H1 (cell line): ENCODE data around the gene PLCB1. TPM values are rescaled to one million over a fixed set of nuclear protein-coding genes. Genes with fewer than 3 reads are reported as not detected.

Experiments
- CTCF ChIA-PET: fragments of 300-600 bp; sonication (Branson Sonifier 250); formaldehyde crosslinking; loops from one replicate; lab custom pipeline; 2021; ENCODE audit not compliant: partially characterized antibody; lab: Charles Lee
- POLR2A ChIA-PET: fragments of 300-600 bp; sonication (Branson Sonifier 250); formaldehyde crosslinking; loops from one replicate; lab custom pipeline; 2021; ENCODE audit warnings: inconsistent platforms; ENCODE audit not compliant: partially characterized antibody; lab: Charles Lee
- DNase-seq, 2 experiments: peaks; one replicate each; pipeline versions ENCODE4 v3.0.0 to v3.0.0-alpha.2; 2010 to 2022; ENCODE audit warnings: low spot score in 2 of 2, low read depth in 1 of 2, mixed read lengths in 1 of 2
- FAIRE-seq: peaks from 2 replicates; lab custom pipeline; 2011; peaks lifted over from hg19 to GRCh38; lab: Jason Lieb, UNC
- H2AFZ ChIP-seq: 2 replicates; pipeline ENCODE4 v1.8.1; 2012; ENCODE audit warnings: low read length, inconsistent platforms
- H2AK5ac ChIP-seq: 2 replicates; pipeline ENCODE4 v1.6.1; 2013; ENCODE audit warnings: low read depth, low read length
- H2BK120ac ChIP-seq: replicated peaks from 2 replicates; pipeline ENCODE3; 2013; ENCODE audit warnings: low read depth, low read length, inconsistent platforms
- H2BK12ac ChIP-seq: 2 replicates; pipeline ENCODE4 v1.6.1; 2013; ENCODE audit warnings: low read depth, low read length
- H2BK15ac ChIP-seq: 2 replicates; pipeline ENCODE4 v1.6.1; 2013; ENCODE audit warnings: low read length
- H2BK20ac ChIP-seq: 2 replicates; pipeline ENCODE4 v1.6.1; 2013; ENCODE audit warnings: low read length
- H2BK5ac ChIP-seq: 2 replicates; pipeline ENCODE4 v1.6.1; 2013; ENCODE audit warnings: low read depth, low read length
- H3K14ac ChIP-seq: 2 replicates; pipeline ENCODE4 v1.6.1; 2013; ENCODE audit warnings: inconsistent platforms; ENCODE audit not compliant: insufficient read length
- H3K18ac ChIP-seq: 2 replicates; pipeline ENCODE4 v1.6.1; 2013; ENCODE audit warnings: low read length; ENCODE audit errors: extremely low read depth
- H3K23ac ChIP-seq: 2 replicates; pipeline ENCODE4 v1.6.1; 2013; ENCODE audit warnings: inconsistent platforms; ENCODE audit not compliant: insufficient read length
- H3K23me2 ChIP-seq: 2 replicates; pipeline ENCODE4 v1.6.1; 2013; ENCODE audit warnings: low read depth, low read length
- H3K27ac ChIP-seq: 2 replicates; pipeline ENCODE4 v1.6.1; 2011; ENCODE audit warnings: low read depth, low read length, inconsistent platforms
- H3K27me3 ChIP-seq, 4 experiments: replicated peaks in 1 of 4; 1 replicate in 1 of 4; 2 replicates in 3 of 4; pipeline versions ENCODE4 v1.6.1 to v1.8.1; 2011 to 2013; ENCODE audit warnings: low read length in 3 of 4, mild to moderate bottlenecking in 3 of 4, inconsistent platforms in 2 of 4, mixed read lengths in 2 of 4, moderate library complexity in 1 of 4; ENCODE audit not compliant: control insufficient read depth in 3 of 4, insufficient read depth in 3 of 4; ENCODE audit errors: extremely low read depth in 1 of 4
- H3K36me3 ChIP-seq, 4 experiments: 2 replicates each; pipeline versions ENCODE4 v1.6.1 to v1.8.1; 2011 to 2013; ENCODE audit warnings: mild to moderate bottlenecking in 4 of 4, low read length in 3 of 4, moderate library complexity in 2 of 4, control low read depth in 1 of 4, inconsistent platforms in 1 of 4; ENCODE audit not compliant: insufficient read depth in 4 of 4, control insufficient read depth in 2 of 4
- H3K4ac ChIP-seq: replicated peaks from 2 replicates; pipeline ENCODE3; 2013; ENCODE audit warnings: low read length, low read depth, mixed read lengths, inconsistent platforms; ENCODE audit not compliant: insufficient read length
- H3K4me1 ChIP-seq, 4 experiments: replicated peaks in 1 of 4; 1 replicate in 1 of 4; 2 replicates in 3 of 4; pipeline versions ENCODE4 v1.6.1 to v1.8.1; 2011 to 2013; ENCODE audit warnings: low read length in 3 of 4, inconsistent platforms in 2 of 4, mixed read lengths in 1 of 4; ENCODE audit not compliant: insufficient read depth in 4 of 4, control insufficient read depth in 3 of 4
- H3K4me2 ChIP-seq, 2 experiments: 2 replicates each; pipeline versions ENCODE4 v1.6.1 to v1.8.1; 2011 to 2013; ENCODE audit warnings: low read depth in 2 of 2, low read length in 2 of 2, control low read depth in 1 of 2, inconsistent platforms in 1 of 2, mild to moderate bottlenecking in 1 of 2; ENCODE audit not compliant: insufficient read depth in 1 of 2
- H3K4me3 ChIP-seq, 4 experiments: fragments of 200-600, 300-600 bp in 1 of 4; sonication (generic), shearing (Covaris generic), sonication (Bioruptor Twin) in 1 of 4; 2 replicates each; pipeline versions ENCODE4 v1.5.1 to v1.8.1; 2011 to 2016; ENCODE audit warnings: low read length in 4 of 4, low read depth in 3 of 4, control low read depth in 2 of 4, inconsistent platforms in 2 of 4, mild to moderate bottlenecking in 2 of 4, mixed read lengths in 1 of 4, moderate library complexity in 1 of 4; ENCODE audit not compliant: insufficient read depth in 2 of 4; ENCODE audit errors: extremely low read depth in 1 of 4
- H3K56ac ChIP-seq: replicated peaks from 2 replicates; pipeline ENCODE3; 2013; ENCODE audit warnings: low read depth, mild to moderate bottlenecking, mixed read lengths, low read length, inconsistent platforms; ENCODE audit not compliant: insufficient read length
- H3K79me1 ChIP-seq: 2 replicates; pipeline ENCODE4 v1.6.1; 2013; ENCODE audit warnings: low read depth, low read length, control low read depth
- H3K79me2 ChIP-seq, 2 experiments: 2 replicates each; pipeline versions ENCODE4 v1.6.1 to v1.8.1; 2012 to 2013; ENCODE audit warnings: low read length in 2 of 2, mild to moderate bottlenecking in 2 of 2, inconsistent platforms in 1 of 2; ENCODE audit not compliant: insufficient read depth in 2 of 2, control insufficient read depth in 1 of 2
- H3K9ac ChIP-seq, 4 experiments: replicated peaks in 1 of 4; 1 replicate in 1 of 4; 2 replicates in 3 of 4; pipeline versions ENCODE4 v1.6.1 to v1.8.1; 2011 to 2013; ENCODE audit warnings: low read depth in 3 of 4, low read length in 3 of 4, control low read depth in 2 of 4, mild to moderate bottlenecking in 2 of 4, moderate library complexity in 2 of 4, inconsistent platforms in 1 of 4; ENCODE audit errors: extremely low read depth in 1 of 4
- H3K9me3 ChIP-seq, 2 experiments: 2 replicates each; pipeline versions ENCODE4 v1.6.1 to v1.8.1; 2012 to 2013; ENCODE audit warnings: mild to moderate bottlenecking in 2 of 2, moderate library complexity in 2 of 2, control low read depth in 1 of 2, inconsistent platforms in 1 of 2, low read depth in 1 of 2, low read length in 1 of 2, mixed read lengths in 1 of 2; ENCODE audit not compliant: insufficient read depth in 2 of 2
- H4K20me1 ChIP-seq, 2 experiments: replicated peaks in 1 of 2; 2 replicates each; pipeline versions ENCODE3 to v1.8.1; 2011 to 2013; ENCODE audit warnings: inconsistent platforms in 2 of 2, low read length in 2 of 2, mild to moderate bottlenecking in 1 of 2; ENCODE audit not compliant: insufficient read depth in 2 of 2, control insufficient read depth in 1 of 2
- H4K5ac ChIP-seq: 2 replicates; pipeline ENCODE4 v1.6.1; 2013; ENCODE audit warnings: low read length, low read depth, mixed read lengths, inconsistent platforms; ENCODE audit not compliant: insufficient read length
- H4K8ac ChIP-seq: 2 replicates; pipeline ENCODE4 v1.8.0; 2013; ENCODE audit warnings: mild to moderate bottlenecking, moderate library complexity, low read length, inconsistent platforms; ENCODE audit not compliant: insufficient read depth; ENCODE audit errors: extremely low read depth
- H4K91ac ChIP-seq: replicated peaks from 2 replicates; pipeline ENCODE3; 2013; ENCODE audit warnings: low read length, mixed read lengths, inconsistent platforms; ENCODE audit not compliant: insufficient read length
- CREB1 ChIP-seq: IDR thresholded peaks from 2 replicates; pipeline ENCODE4 v1.6.1; 2012; ENCODE audit warnings: inconsistent platforms
- GTF2F1 ChIP-seq: IDR thresholded peaks from 2 replicates; pipeline ENCODE4 v1.6.1; 2012; ENCODE audit warnings: low read depth, low read length, improper control_type of control experiment, borderline replicate concordance
- HDAC6 ChIP-seq: IDR thresholded peaks from one replicate; pipeline ENCODE4 v1.7.1; 2012; ENCODE audit warnings: low read depth, mild to moderate bottlenecking, inconsistent platforms, low read length, moderate library complexity
- JUND ChIP-seq: IDR thresholded peaks from 2 replicates; pipeline ENCODE4 v1.6.1; 2011; ENCODE audit warnings: mild to moderate bottlenecking, improper control_type of control experiment, low read length
- KDM5A ChIP-seq: fragments of 200-600 bp; IDR thresholded peaks from 2 replicates; pipeline ENCODE4 v1.7.1; 2012; ENCODE audit warnings: mild to moderate bottlenecking, low read length, inconsistent platforms, mixed read lengths
- NRF1 ChIP-seq: IDR thresholded peaks from 2 replicates; pipeline ENCODE4 v1.6.1; 2011; ENCODE audit warnings: mild to moderate bottlenecking, low read depth, low read length, improper control_type of control experiment
- SP1 ChIP-seq: IDR thresholded peaks from 2 replicates; pipeline ENCODE4 v1.6.1; 2011; ENCODE audit warnings: low read depth, low read length
- TAF7 ChIP-seq: optimal IDR thresholded peaks from 2 replicates; pipeline ENCODE3; 2011; ENCODE audit warnings: low read depth, mild to moderate bottlenecking, inconsistent platforms, low read length, moderate library complexity, borderline replicate concordance
- TBP ChIP-seq: IDR thresholded peaks from 2 replicates; pipeline ENCODE4 v1.6.1; 2011; ENCODE audit warnings: low read depth, low read length, improper control_type of control experiment
- YY1 ChIP-seq: IDR thresholded peaks from 2 replicates; pipeline ENCODE4 v1.6.1; 2011; ENCODE audit warnings: low read depth, mild to moderate bottlenecking, low read length
- polyA plus RNA-seq, 7 experiments: library from polyadenylated mRNA; depleted of rRNA in 3 of 7; stranded (reverse) in 5 of 7; unstranded in 2 of 7; fragments of >200 nt in 5 of 7; fragments of 200-250 nt in 2 of 7; gene quantifications; 1 replicate in 5 of 7; 2 replicates in 1 of 7; 4 replicates in 1 of 7; pipeline versions ENCODE4 v1.2.1 to v1.2.3, GENCODE V29; 2011 to 2013; ENCODE audit warnings: missing spikeins in 2 of 7, mixed read lengths in 2 of 7
- total RNA-seq: library from RNA; stranded (reverse); fragmentation: NEBNext Ultra II Directional; extraction: Animal tissue kit (Norgen Biotek cat#: 25700); gene quantifications from 2 replicates; pipeline ENCODE4 v1.2.1, GENCODE V29; 2021

Gene PLCB1
- total and polyA plus RNA-seq, 2 of the 8 experiments (the other 6 are each of a cell fraction or from before 2014, with no cell fraction given): 2.6 to 9.1 TPM

GRCh38 chr20:8624616-8625015 is 492.6 kb downstream of the PLCB1 start:
- H4K20me1 ChIP-seq: no peaks in the 10 kb centered on the region
- no peak for FAIRE-seq
- no peak for TF ChIP-seq TBP
- no peak for TF ChIP-seq JUND
- TF ChIP-seq GTF2F1: no peak
- TF ChIP-seq TAF7: no peak
- no peak for TF ChIP-seq HDAC6
- no peak for TF ChIP-seq SP1
- no peak for TF ChIP-seq YY1
- no peak for TF ChIP-seq CREB1
- no peak for TF ChIP-seq NRF1
- no peak for TF ChIP-seq KDM5A

More at GRCh38 chr20:8624616-8625015, 492.6 kb downstream of the PLCB1 start:
- Histone ChIP-seq H3K18ac (no peak overlapping the region), H3K79me1 (no peaks in the 10 kb centered on the region), H3K23ac (no peak overlapping the region), H3K79me2 (no peaks in the 10 kb centered on the region), H3K4me2 (no peak overlapping the region), H3K9me3 (no peaks in the 10 kb centered on the region), H3K23me2 (no peaks in the 10 kb centered on the region), H4K5ac (no peak overlapping the region), H2BK15ac (no peak overlapping the region), H2BK12ac (no peak overlapping the region), H3K56ac (no peak overlapping the region), H2AFZ (no peak overlapping the region), H3K14ac (no peak overlapping the region), H3K4ac (no peak overlapping the region), H3K9ac (no peak overlapping the region), H3K36me3 (no peaks in the 10 kb centered on the region), H3K4me1 (no peaks in the 10 kb centered on the region), H2BK20ac (no peak overlapping the region), H3K27me3 (no peaks in the 10 kb centered on the region), H4K8ac (no peak overlapping the region), H3K4me3 (no peak overlapping the region), H2AK5ac (no peak overlapping the region), H4K91ac (no peak overlapping the region), H2BK120ac (no peak overlapping the region), H3K27ac (no peak overlapping the region), H2BK5ac (no peak overlapping the region)
- no peak for DNase-seq
- POLR2A ChIA-PET: no interaction called here
- CTCF ChIA-PET: no interaction called here
